HCEC 1CT (cell line): ENCODE measurements around the gene PSD2.

Experiments used
- DNase-seq: peaks from one replicate; pipeline ENCODE4 v3.0.0-alpha.2; 2017

The PSD2 gene

GRCh38 chr5:139884734-139885133 is 89.1 kb downstream of the PSD2 start:
- no peak for DNase-seq

GRCh38 chr5:139885172-139885856 is 89.7 kb downstream of the PSD2 start:
- no peak for DNase-seq

GRCh38 chr5:139885857-139886208 is 90.2 kb downstream of the PSD2 start:
- no peak for DNase-seq

- no peak for DNase-seq
These were observed 90.6 kb downstream of the PSD2 start for GRCh38 chr5:139886213-139886612.

GRCh38 chr5:139888370-139888769 is 92.8 kb downstream of the PSD2 start:
- no peak for DNase-seq

GRCh38 chr5:139889410-139889809 is 93.8 kb downstream of the PSD2 start:
- DNase-seq: no peak

- DNase-seq: no peak
These were observed 98.3 kb downstream of the PSD2 start for GRCh38 chr5:139893873-139894272.
